Measurements from ENCODE around the gene TADA3. TPM values are rescaled to one million over a fixed set of nuclear protein-coding genes. Genes with fewer than 3 reads are reported as not detected.

Gene TADA3
- total RNA-seq, 1 donor from 2014 or later: 25.4 TPM

Other genes starting within 250 kb of the TADA3 start
- under 0.01 TPM in 2 replicates for gene LHFPL4, start 238.7 kb downstream of the TADA3 start, total RNA-seq
- 45.3 and 57.7 TPM in 2 replicates for gene MTMR14, start 143.0 kb downstream of the TADA3 start, total RNA-seq
- under 0.01 TPM in 1 of 2 replicates, not detected in the other for gene CPNE9, start 88.6 kb downstream of the TADA3 start, total RNA-seq
- gene BRPF1, start 60.7 kb downstream of the TADA3 start, total RNA-seq: 10.5 and 18.7 TPM in 2 replicates
- 13.7 and 18.8 TPM in 2 replicates for gene OGG1, start 42.5 kb downstream of the TADA3 start, total RNA-seq
- gene CAMK1, start 22.5 kb downstream of the TADA3 start, total RNA-seq: 21.4 and 25.1 TPM in 2 replicates
- gene ARPC4, start 609 bp upstream of the TADA3 start, total RNA-seq: 247 and 251 TPM in 2 replicates
- 2.2 and 5.8 TPM in 2 replicates for gene TTLL3, start 17.8 kb upstream of the TADA3 start, total RNA-seq
- gene RPUSD3, start 51.5 kb upstream of the TADA3 start, total RNA-seq: 15.9 TPM in 2 replicates
- gene CIDEC, start 87.8 kb upstream of the TADA3 start, total RNA-seq: not detected in 2 replicates
- gene JAGN1, start 98.1 kb upstream of the TADA3 start, total RNA-seq: 25.1 and 28.8 TPM in 2 replicates
- gene IL17RE, start 110.4 kb upstream of the TADA3 start, total RNA-seq: under 0.01 TPM in 2 replicates
- 11.5 and 17.4 TPM in 2 replicates for gene IL17RC, start 124.6 kb upstream of the TADA3 start, total RNA-seq
- gene CRELD1, start 141.4 kb upstream of the TADA3 start, total RNA-seq: 19.8 and 60.9 TPM in 2 replicates
- gene PRRT3, start 159.9 kb upstream of the TADA3 start, total RNA-seq: 0.44 and 0.60 TPM in 2 replicates
- gene EMC3, start 194.4 kb upstream of the TADA3 start, total RNA-seq: 35.3 and 59.5 TPM in 2 replicates
- gene FANCD2, start 234.0 kb upstream of the TADA3 start, total RNA-seq: 5.8 and 11.6 TPM in 2 replicates